HepG2 (cell line): ENCODE measurements around the gene TSTD2. TPM values are rescaled to one million over a fixed set of nuclear protein-coding genes. Genes with fewer than 3 reads are reported as not detected.
A peak's percentile ranks its signal among the peaks of the same experiment; 100 is the strongest.

Experiments
- ATAC-seq: fragments of 200-7000 bp; cut with Tn5 transposase; 3 replicates; pipeline ENCODE4 v1.9.1; 2020; ENCODE audit warnings: mild to moderate bottlenecking, moderate library complexity
- BruUV-seq: library from RNA; stranded (reverse); fragments of 400-500 nt; replicated peaks from 2 replicates; lab custom pipeline; 2021; lab: Mats Ljungman, UMichigan
- CTCF ChIA-PET: fragments of 300-600 bp; formaldehyde crosslinking; extraction: SDS; loops from one replicate; lab custom pipeline; 2021; ENCODE audit warnings: low total read pairs, inconsistent platforms, low intra/inter-chr PET ratio; lab: Yijun Ruan, JAX
- POLR2A ChIA-PET: fragments of 350-600 bp; sonication (Branson Sonifier 250); formaldehyde crosslinking; loops from one replicate; lab custom pipeline; 2020; ENCODE audit warnings: antibody characterized with exemption, inconsistent platforms; lab: Yijun Ruan, JAX
- DNase-seq: peaks from one replicate; pipeline ENCODE4 v3.0.0-alpha.2; 2015; ENCODE audit warnings: low spot score
- FAIRE-seq: peaks from 3 replicates; lab custom pipeline; 2011; peaks lifted over from hg19 to GRCh38; lab: Jason Lieb, UNC
- H2AFZ ChIP-seq: one replicate; pipeline ENCODE4 v1.6.1; 2011; ENCODE audit warnings: low read length, inconsistent platforms
- H3K27ac ChIP-seq: fragments of 300-600 bp; 3 replicates; pipeline ENCODE4 v1.8.0; 2011; ENCODE audit warnings: mixed run types, mild to moderate bottlenecking, mixed read lengths, low read length, inconsistent platforms; ENCODE audit not compliant: insufficient read depth; ENCODE audit errors: extremely low read length
- H3K27me3 ChIP-seq, 2 experiments: fragments of 200-600 bp in 1 of 2; 2 replicates in 1 of 2; 3 replicates in 1 of 2; pipeline versions ENCODE4 v1.6.0 to v1.8.0; 2011; ENCODE audit warnings: low read length in 2 of 2, mild to moderate bottlenecking in 2 of 2, moderate library complexity in 2 of 2, inconsistent platforms in 1 of 2; ENCODE audit not compliant: insufficient read depth in 2 of 2, control insufficient read depth in 1 of 2
- H3K36me3 ChIP-seq, 2 experiments: fragments of 200-600 bp in 1 of 2; replicated peaks in 1 of 2; 2 replicates in 1 of 2; 3 replicates in 1 of 2; pipeline versions ENCODE4 v1.5.1 to v1.8.0; 2011; ENCODE audit warnings: low read length in 2 of 2, inconsistent platforms in 1 of 2; ENCODE audit not compliant: insufficient read depth in 2 of 2, control insufficient read depth in 1 of 2
- H3K4me1 ChIP-seq: 2 replicates; pipeline ENCODE4 v1.5.1; 2012; ENCODE audit warnings: low read length, inconsistent platforms; ENCODE audit not compliant: insufficient read depth
- H3K4me2 ChIP-seq: 2 replicates; pipeline ENCODE4 v1.6.0; 2011; ENCODE audit warnings: low read depth, low read length, inconsistent platforms
- H3K4me3 ChIP-seq, 3 experiments: fragments of 200-600 bp in 1 of 3; sonication (generic), shearing (Covaris generic) in 1 of 3; replicated peaks in 1 of 3; 2 replicates each; pipeline ENCODE4 v1.5.1; 2011 to 2016; ENCODE audit warnings: low read length in 3 of 3, inconsistent platforms in 2 of 3, low read depth in 2 of 3, mild to moderate bottlenecking in 2 of 3, control low read depth in 1 of 3, mixed read lengths in 1 of 3; ENCODE audit not compliant: insufficient read depth in 1 of 3
- H3K79me2 ChIP-seq: one replicate; pipeline ENCODE4 v1.6.1; 2011; ENCODE audit warnings: low read length, inconsistent platforms; ENCODE audit not compliant: insufficient read depth
- H3K9ac ChIP-seq: 2 replicates; pipeline ENCODE4 v1.6.0; 2011; ENCODE audit warnings: mild to moderate bottlenecking, low read depth, low read length, inconsistent platforms; ENCODE audit not compliant: insufficient read depth
- H3K9me3 ChIP-seq: 2 replicates; pipeline ENCODE4 v1.5.1; 2012; ENCODE audit warnings: mild to moderate bottlenecking, low read length
- H4K20me1 ChIP-seq: 2 replicates; pipeline ENCODE4 v1.6.0; 2011; ENCODE audit warnings: inconsistent platforms, mild to moderate bottlenecking, low read length, moderate library complexity; ENCODE audit not compliant: insufficient read depth
- CENPT ChIP-seq: sonication (generic); formaldehyde crosslinking; IDR thresholded peaks from 2 replicates; pipeline ENCODE4 v1.8.0; 2022; ENCODE audit warnings: low read depth, mild to moderate bottlenecking, moderate library complexity, missing genetic modification reagents
- HBP1 ChIP-seq: IDR thresholded peaks from 2 replicates; pipeline ENCODE4 v1.6.1; 2016; ENCODE audit warnings: low read depth, control low read depth
- JARID2 ChIP-seq: sonication (generic); formaldehyde crosslinking; IDR thresholded peaks from 2 replicates; pipeline ENCODE4 v1.8.1; 2023; ENCODE audit warnings: missing genetic modification reagents, inconsistent platforms; ENCODE audit not compliant: insufficient replicate concordance
- MAFF ChIP-seq: IDR thresholded peaks from 2 replicates; pipeline ENCODE4 v1.6.1; 2011; ENCODE audit warnings: low read depth, low read length, improper control_type of control experiment
- MAFK ChIP-seq, 2 experiments: IDR thresholded peaks in 1 of 2; conservative IDR thresholded peaks in 1 of 2; 2 replicates each; pipeline ENCODE4 v1.6.1; 2011; ENCODE audit warnings: improper control_type of control experiment in 2 of 2, low read length in 2 of 2
- PLSCR1 ChIP-seq: sonication (generic); formaldehyde crosslinking; IDR thresholded peaks from 2 replicates; pipeline ENCODE4 v1.5.0; 2020; ENCODE audit warnings: missing genetic modification reagents, mild to moderate bottlenecking, borderline replicate concordance
- SRSF9 ChIP-seq: fragments of 200-400 bp; formaldehyde crosslinking; IDR thresholded peaks from 2 replicates; pipeline ENCODE4 v1.6.1; 2018; ENCODE audit warnings: borderline replicate concordance, mild to moderate bottlenecking, low read depth, low read length; ENCODE audit not compliant: insufficient read depth, poor library complexity, severe bottlenecking
- TGIF2 ChIP-seq: IDR thresholded peaks from 2 replicates; pipeline ENCODE4 v1.6.1; 2016; ENCODE audit warnings: control low read depth, missing compliant biosample characterization
- TOPORS ChIP-seq: sonication (generic); formaldehyde crosslinking; IDR thresholded peaks from 2 replicates; pipeline ENCODE4 v1.8.0; 2023; ENCODE audit warnings: mild to moderate bottlenecking, missing genetic modification reagents
- ZBTB34 ChIP-seq: sonication (generic); formaldehyde crosslinking; IDR thresholded peaks from 2 replicates; pipeline ENCODE4 v1.8.0; 2022; ENCODE audit warnings: mild to moderate bottlenecking, missing genetic modification reagents
- ZFP91 ChIP-seq: sonication (generic); formaldehyde crosslinking; IDR thresholded peaks from 2 replicates; pipeline ENCODE4 v1.9.0; 2022; ENCODE audit warnings: missing genetic modification reagents, mild to moderate bottlenecking, borderline replicate concordance
- ZFX ChIP-seq: sonication (generic); formaldehyde crosslinking; IDR thresholded peaks from 2 replicates; pipeline ENCODE4 v1.4.0; 2020; ENCODE audit warnings: mild to moderate bottlenecking, low read depth, missing genetic modification reagents, moderate library complexity
- ZNF558 ChIP-seq: sonication (generic); formaldehyde crosslinking; IDR thresholded peaks from 2 replicates; pipeline ENCODE4 v1.9.0; 2022; ENCODE audit warnings: mild to moderate bottlenecking, missing genetic modification reagents, borderline replicate concordance
- ZNF564 ChIP-seq: sonication (generic); formaldehyde crosslinking; IDR thresholded peaks from 2 replicates; pipeline ENCODE4 v1.8.1; 2023; ENCODE audit warnings: mild to moderate bottlenecking, missing genetic modification reagents
- WGBS: methylation state at CpG from one replicate; pipeline ENCODE4 v1.1.6; 2017; ENCODE audit warnings: low lambda C conversion rate; 5-methylcytosine and 5-hydroxymethylcytosine counted together
- in situ Hi-C: cut with HindIII; loops from 2 replicates; pipeline ENCODE4 v1.10.0; 2017; ENCODE audit warnings: low pct_unique_long_range_greater_than_20kb; ENCODE audit not compliant: extremely low pct_ligation_motif_present
- intact Hi-C: fragments of 100-400 bp; cut with micrococcal nuclease; formaldehyde crosslinking; loops from one replicate; pipeline ENCODE4 v1.10.0; 2022; ENCODE audit not compliant: unreplicated experiment
- polyA plus RNA-seq, 8 experiments: library from polyadenylated mRNA; depleted of rRNA in 3 of 8; stranded (reverse) in 7 of 8; unstranded in 1 of 8; fragments of >200 nt; fragmentation: Illumina TruSeq in 4 of 8; extraction: Trizol in 4 of 8; gene quantifications; 2 replicates each; pipeline versions ENCODE4 v1.2.1 to v1.2.3, GENCODE V29; 2011 to 2016; ENCODE audit warnings: low read depth in 4 of 8, missing spikeins in 1 of 8, mixed read lengths in 1 of 8; ENCODE audit not compliant: insufficient read depth in 1 of 8
- total RNA-seq, 5 experiments: library from RNA; depleted of rRNA; stranded (reverse); fragments of >200 nt; fragmentation: Illumina TruSeq; extraction: Trizol; gene quantifications; 2 replicates each; pipeline ENCODE4 v1.2.3, GENCODE V29; 2016; ENCODE audit warnings: low read depth in 1 of 5

The TSTD2 gene
- total and polyA plus RNA-seq, 2 of the 13 experiments (the other 11 are each of a cell fraction or from before 2014, with no cell fraction given): 16.0 to 23.1 TPM

GRCh38 chr9:97658707-97659106, 25.5 kb upstream of the TSTD2 start:
- in situ Hi-C loops: no loop called here
- WGBS: 97% methylated on average over 1 of the region's 1 CpG
- ATAC-seq: no peak

GRCh38 chr9:97651646-97652045, 18.5 kb upstream of the TSTD2 start:
- in situ Hi-C loops (no loop called here), intact Hi-C loops (no loop called here)
- no peaks in the 10 kb centered on the region for H3K79me2 ChIP-seq
- no peak overlapping the region for H3K4me3 ChIP-seq
- H4K20me1 ChIP-seq: no peaks in the 10 kb centered on the region
- WGBS: 96% methylated on average over 3 of the region's 3 CpGs
- no peak overlapping the region for H3K27ac ChIP-seq
- no peak for ATAC-seq
- no peaks in the 10 kb centered on the region for H3K4me1 ChIP-seq
- CTCF ChIA-PET: no interaction called here
- DNase-seq: no peak
- no peak overlapping the region for H2AFZ ChIP-seq
- no peak overlapping the region for H3K4me2 ChIP-seq
- H3K36me3 ChIP-seq: peaks cover 10 to 82% of the 10 kb centered on the region in 2 experiments; a peak in 4 of 5 replicates
- H3K27me3 ChIP-seq: no peaks in the 10 kb centered on the region
- H3K9me3 ChIP-seq: no peaks in the 10 kb centered on the region
- FAIRE-seq: no peak
- POLR2A ChIA-PET: no interaction called here
- no peak overlapping the region for H3K9ac ChIP-seq
- BruUV-seq: no TSS peak
- TF ChIP-seq TOPORS (CRISPR knock-in tag): no peak
- TF ChIP-seq ZBTB34 (CRISPR knock-in tag): no peak
- no peak for TF ChIP-seq SRSF9
- no peak for TF ChIP-seq CENPT (CRISPR knock-in tag)
- no peak for TF ChIP-seq ZNF564
- no peak for TF ChIP-seq PLSCR1 (CRISPR knock-in tag)
- no peak for TF ChIP-seq HBP1 (CRISPR knock-in tag)
- TF ChIP-seq TGIF2 (CRISPR knock-in tag): no peak

More at GRCh38 chr9:97658707-97659106, 25.5 kb upstream of the TSTD2 start:
- Histone ChIP-seq H3K4me1 (no peaks in the 10 kb centered on the region), H3K36me3 (peaks cover 11 to 86% of the 10 kb centered on the region in 2 experiments), H3K4me2 (no peak overlapping the region), H3K27ac (no peak overlapping the region), H4K20me1 (no peaks in the 10 kb centered on the region), H2AFZ (no peak overlapping the region), H3K79me2 (no peaks in the 10 kb centered on the region)
- no peak for FAIRE-seq
- ChIA-PET POLR2A (no interaction called here), CTCF (no interaction called here)
- no TSS peak for BruUV-seq
- TF ChIP-seq ZNF558 (CRISPR knock-in tag) (no peak), JARID2 (CRISPR knock-in tag) (no peak), MAFK (conservative IDR thresholded peaks at IDR 0.05 in 1 of 2, IDR thresholded peaks at IDR 0.05 in 1 of 2; ENCODE audit: low read length in 2 of 2) (peak; percentile 70 to 87), MAFF (peak; percentile 71), ZFP91 (CRISPR knock-in tag) (no peak), ZFX (CRISPR knock-in tag) (no peak)
- TF ChIP-seq, all 625 proteins: peak for 2
- Histone ChIP-seq H3K27me3 (no peaks in the 10 kb centered on the region), H3K4me3 (no peak overlapping the region), H3K9ac (no peak overlapping the region), H3K9me3 (no peaks in the 10 kb centered on the region)
- intact Hi-C loops: no loop called here
- no peak for DNase-seq
